Measurements from ENCODE around the gene UPK3B.
"Not testable (repeated sequence)": the region's sequence is repeated elsewhere in the genome, so short reads cannot be mapped to it uniquely, and the experiment has no call there.

Gene UPK3B

DNA sequence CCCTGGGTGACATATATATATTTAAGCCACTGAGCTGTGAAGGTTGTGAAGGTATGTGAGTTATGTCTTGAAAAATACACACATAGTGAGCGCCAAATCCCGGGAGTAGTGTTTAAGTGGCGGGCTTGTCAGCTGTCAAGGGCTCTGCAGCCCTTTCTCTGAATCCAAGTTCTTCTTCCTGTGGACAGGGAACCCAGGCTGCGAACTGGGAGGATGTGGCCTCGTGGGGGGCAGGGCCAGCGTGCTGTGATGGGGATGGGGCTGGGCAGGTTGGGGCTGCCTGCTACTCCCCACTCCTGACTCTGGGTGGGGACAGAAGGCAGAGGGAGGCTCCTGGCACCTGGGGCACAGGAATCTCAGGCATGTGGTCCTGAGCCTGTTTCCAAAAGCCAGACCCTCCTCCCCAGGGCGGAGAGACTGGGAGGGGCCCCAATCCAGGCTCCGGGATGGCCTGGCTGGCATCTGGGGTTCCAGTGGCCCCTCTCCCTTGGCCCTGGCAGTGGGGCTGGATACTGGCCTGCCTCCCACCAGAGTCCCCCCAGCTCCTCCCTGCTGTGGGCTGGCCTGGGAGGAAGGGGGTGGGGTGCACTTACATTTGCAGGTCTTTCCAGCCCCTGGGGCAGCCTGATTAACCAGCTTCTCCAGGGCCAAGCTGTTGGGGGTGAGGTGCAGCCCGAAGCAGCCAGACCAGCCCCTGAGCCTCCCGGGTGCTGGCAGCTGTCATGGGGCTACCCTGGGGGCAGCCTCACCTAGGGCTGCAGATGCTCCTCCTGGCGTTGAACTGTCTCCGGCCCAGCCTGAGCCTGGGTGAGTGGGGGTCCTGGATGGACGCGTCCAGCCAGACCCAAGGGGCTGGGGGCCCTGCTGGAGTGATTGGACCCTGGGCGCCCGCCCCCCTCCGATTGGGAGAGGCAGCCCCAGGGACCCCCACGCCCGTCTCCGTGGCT, at the start of gene UPK3B:
Gene UPK3B (plus strand): TSS at position 622 of the 947 bp plus-strand sequence. CDS start 101 bp downstream, at position 723.
- no peak for DNase-seq (ENCODE audit: low read depth)

DNA sequence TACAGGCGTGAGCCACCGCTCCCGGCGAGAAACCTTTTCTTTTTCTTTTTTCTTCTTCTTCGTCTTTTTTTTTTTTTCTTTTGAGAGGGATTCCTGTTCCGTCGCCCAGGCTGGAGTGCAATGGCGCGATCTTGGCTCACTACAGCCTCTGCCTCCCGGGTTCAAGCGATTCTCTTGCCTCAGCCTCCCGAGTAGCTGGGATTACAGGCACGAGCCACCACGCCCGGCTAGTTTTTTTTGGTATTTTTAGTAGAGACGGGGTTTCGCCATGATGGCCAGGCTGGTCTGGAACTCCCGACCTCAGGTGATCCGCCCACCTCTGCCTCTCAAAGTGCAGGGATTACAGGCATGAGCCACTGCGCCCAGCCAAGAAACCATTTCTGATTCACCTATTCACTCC, 49.6 kb upstream of the UPK3B start:
- DNase-seq (ENCODE audit: low read depth) = not testable (repeated sequence)

DNA sequence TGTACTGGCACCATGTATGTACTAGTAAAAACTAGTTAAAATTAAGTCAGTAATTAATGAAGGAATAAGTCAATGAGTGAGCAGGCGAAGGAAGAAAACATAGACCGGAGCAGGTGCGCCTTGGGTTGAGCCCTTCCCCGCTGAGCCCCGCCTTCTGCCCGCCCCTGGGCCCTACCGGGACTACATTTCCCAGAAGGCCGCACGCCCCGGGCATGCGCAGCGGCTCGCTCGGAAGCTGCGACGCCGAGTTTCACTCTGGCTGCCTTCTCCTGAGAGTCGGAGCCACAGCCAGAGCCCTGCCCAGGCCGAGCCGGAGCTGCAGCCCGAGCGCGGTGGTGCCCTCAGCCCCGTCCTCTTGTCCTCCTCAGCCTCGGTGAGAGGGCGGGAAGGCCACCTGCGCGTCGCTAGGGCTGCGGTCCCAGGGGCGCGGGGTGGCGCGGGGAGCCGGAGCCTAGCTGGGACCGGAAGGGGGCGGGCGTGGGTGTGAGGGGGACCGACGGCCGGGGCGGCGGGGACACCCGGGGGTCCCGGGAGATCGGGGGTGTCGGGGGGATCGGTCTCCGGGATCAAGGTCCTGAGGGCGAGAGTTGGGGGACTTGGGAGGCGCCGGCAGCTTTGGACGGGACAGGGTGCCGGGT, 48.8 kb upstream of the UPK3B start, which contains the start of gene DTX2:
Gene DTX2 (plus strand): TSS at position 246 of the 638 bp plus-strand sequence. CDS start 18,801 bp downstream, outside the sequence.
- peak; percentile 23 for DNase-seq (ENCODE audit: low read depth)

DNA sequence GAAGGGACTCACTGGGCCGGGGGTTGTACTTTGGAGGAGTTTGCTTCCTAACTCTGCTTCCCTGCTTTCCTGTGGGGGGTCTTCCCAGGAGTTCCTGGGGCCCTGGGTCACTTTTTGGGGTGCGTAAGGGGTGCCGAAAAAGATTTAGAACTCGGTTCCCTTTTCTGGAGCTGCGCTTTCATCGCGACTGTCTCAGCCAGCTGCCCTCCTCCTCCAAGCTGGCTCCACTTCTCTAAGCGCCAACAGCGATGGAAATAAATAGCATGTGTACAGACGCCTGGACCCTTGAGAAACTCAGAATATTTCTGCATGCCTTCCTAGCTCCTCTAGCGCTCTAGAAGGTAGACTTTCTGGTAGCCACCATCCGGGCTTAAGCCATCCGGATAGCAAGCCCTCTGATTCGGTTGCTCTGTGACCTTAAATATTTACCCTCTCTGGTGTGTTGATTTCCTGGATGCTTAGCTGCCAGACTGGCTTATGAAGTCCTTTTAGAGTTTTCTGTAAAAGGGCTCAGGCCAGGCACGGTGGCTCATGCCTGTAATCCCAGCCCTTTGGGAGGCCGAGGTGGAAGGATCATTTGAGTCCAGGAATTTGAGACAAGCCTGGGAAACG, 48.0 kb upstream of the UPK3B start:
- not testable (repeated sequence) for DNase-seq (ENCODE audit: low read depth)

DNA sequence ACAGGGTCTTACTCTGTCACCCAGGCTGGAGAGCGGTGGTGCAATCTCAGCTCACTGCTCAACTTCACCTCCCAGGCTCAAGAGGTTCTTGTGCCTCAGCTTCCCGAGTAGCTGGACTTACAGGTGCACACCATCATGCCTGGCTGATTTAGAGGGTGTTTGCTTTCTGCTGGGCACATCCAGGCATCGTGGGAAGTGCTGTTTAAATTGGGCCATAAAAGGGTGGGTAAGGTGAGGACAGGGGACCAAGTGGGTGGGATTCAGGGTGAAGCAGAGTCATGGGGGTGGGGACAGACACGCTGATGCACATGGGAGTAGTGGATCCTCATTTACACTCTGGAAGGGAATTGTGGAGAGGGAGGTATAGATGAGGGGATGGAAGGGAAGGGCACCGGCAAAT, 45.4 kb upstream of the UPK3B start:
- DNase-seq (ENCODE audit: low read depth) = not testable (repeated sequence)

DNA sequence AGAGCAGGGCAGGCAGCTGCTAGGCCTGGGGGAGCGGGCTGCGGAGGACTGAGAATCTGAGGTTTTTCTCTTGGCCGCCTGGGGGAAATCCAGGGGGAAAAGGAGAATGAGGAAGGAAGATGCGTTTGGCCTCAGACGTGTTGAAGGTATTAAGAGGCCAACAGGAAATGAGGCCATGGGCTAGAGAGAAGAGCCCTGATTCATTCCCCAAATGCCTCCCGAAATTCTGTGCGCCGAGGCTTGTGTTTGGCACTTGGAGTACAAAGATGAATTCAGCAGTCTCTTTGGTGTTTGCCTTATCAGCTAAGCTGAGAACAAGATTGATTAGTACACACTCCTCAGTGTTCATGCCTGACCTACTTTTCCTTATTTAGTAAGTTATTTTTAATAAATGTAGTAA, 44.4 kb upstream of the UPK3B start:
- DNase-seq (ENCODE audit: low read depth) = not testable (repeated sequence)

DNA sequence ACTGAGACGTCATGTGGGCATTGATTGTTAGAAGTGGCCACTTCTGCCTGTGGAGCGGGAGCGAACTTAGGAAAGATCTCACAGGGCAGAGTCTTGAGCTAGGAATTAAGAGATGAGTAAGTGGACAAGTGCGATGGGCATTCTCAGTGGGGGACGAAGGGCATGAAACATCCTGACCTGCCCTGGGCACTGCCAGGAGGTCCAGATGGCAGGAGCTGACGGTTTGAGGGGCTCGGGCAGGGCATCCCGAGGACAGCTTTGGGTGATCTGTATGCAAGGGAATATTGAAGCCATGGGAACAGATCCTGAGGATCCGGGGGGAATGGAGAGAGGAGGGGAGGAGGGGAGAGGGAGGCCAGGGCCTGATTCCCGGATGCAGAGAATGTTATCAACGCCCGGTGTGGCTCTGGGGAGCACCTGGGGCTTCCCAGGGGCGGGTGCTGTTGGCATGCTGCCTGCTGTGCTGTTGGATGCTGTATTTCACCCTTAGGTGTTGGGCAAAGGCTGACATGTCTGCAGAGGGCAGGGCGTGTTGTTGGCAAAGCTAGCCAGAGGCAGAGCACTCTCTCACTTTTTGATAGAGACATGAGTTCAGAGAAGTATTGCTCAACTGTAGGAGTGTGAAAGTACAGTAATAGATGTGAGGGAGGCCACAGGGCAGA, 42.5 kb upstream of the UPK3B start:
- DNase-seq (ENCODE audit: low read depth) = not testable (repeated sequence)

DNA sequence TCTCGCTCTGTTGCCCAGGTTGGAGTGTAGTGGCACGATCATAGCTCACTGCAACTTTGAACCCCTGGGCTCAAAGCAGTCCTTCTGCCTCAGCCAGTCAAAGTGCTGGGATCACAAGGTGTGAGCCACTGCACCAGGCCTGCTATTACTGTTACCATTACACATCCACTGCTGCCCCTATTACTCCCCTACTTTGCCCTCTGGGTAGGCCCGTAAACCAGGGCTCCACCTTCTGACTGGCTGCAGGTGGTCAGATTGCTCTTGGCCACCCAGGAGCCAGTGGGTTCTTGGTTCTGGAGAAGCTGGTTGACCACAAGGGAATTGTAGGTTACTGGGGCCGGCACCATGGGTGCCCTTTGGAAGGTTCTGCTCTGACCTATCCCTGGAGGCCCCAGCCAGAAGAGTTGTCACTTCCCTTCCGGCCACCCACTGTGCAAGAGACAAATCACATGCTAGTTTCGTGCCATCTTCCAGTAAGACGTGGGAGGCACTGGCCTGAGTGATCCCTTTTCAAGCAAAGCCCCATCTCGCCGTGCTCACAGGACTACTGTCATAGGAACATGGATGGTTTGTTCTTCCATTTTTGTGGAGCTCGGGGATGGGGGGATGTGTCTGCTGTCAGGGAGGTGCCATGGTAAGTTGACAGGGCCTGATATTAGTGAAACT, 38.7 kb upstream of the UPK3B start:
- not testable (repeated sequence) for DNase-seq (ENCODE audit: low read depth)

DNA sequence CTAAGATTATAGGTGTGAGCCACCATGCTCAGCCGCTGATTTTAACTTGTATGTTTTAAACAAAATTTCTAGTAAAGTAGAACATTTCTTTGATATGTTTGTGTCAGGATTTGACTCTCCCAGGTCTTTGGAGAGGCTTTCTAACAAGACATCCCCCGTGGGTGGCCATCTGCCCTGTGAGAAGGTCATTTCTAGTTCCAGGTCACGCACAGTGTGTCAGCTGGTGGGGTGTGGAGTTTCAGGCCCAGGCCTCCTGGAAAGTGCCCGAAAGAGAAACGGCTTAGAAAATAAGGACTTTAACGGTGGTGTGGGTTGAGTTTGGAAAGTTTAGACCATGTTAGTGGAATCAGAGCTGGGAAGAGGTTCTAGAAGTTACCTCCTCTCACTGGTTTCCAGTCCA, 37.3 kb upstream of the UPK3B start:
- not testable (repeated sequence) for DNase-seq (ENCODE audit: low read depth)

DNA sequence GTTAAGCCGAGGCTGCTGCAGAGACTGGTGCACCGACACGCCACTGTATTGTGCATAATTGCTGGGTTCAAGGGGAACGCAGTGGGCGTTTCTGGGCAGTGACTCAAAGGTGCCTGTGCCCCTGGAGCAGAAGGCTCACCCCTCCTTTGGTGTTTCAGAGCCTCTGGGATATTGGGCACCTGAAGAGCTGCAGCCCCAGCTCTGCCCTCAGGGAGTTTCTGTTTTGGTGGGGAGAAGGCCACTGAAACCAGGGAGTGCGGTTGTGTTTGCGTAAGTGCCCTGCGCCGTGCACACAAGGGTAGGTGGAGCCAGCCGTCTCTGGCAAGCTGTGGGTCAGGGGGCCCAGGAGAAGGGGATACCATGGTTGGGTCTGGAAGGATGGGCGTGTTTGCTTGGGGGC, 34.1 kb upstream of the UPK3B start:
- not testable (repeated sequence) for DNase-seq (ENCODE audit: low read depth)

DNA sequence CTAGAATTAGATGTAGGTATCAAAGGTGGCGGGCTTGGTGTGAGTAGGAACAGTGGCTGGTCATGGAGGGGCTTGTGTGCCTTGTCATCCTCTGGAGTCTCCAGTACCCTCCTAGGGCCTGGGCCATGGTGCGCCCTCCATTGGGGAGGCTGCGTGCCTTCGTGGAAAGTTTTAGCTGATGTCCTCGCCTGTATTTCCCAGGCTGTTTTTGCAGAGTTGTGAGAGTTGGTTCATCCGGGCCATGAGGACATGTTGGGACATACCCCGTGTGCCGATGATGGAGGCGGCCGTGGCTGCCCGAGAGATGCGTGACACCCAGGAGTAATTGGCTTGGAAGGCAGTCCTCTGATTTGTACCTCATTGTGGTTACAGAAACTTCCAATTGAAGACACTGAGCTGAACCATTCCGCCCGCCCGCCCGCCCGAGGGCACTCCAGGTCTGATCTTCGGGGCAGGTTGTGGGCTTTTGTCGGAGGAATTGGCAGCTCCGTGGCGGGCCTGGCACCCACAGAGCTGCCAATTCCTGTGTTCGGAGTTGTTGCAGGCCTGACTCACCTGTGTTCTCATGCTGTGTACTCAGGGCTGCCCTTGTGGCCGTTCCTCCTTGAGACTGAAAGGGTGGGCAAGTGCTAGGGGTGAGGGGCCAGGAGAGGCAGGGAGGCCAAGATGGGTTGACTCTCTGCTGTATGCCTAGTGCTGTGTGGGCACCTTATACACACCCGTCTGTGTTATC, 33.4 kb upstream of the UPK3B start:
- not testable (repeated sequence) for DNase-seq (ENCODE audit: low read depth)

DNA sequence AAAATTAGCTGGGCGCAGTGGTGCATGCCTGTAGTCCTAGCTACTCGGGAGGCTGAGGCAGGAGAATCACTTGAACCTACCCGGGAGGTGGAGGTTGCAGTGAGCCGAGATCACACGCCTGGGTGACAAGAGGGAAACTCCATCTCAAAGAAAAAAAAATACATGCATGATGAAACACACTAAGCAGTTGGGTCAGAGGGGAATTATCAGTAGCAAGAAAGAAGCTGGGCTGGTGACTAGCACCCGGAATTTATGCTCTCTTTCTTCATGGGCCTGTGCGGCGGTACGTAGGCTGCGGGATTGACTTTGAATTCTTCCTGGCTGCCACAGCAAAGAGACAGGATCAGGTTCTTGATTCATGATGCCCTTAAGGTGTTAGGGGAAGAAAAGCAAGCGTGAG, 30.7 kb upstream of the UPK3B start:
- not testable (repeated sequence) for DNase-seq (ENCODE audit: low read depth)

DNA sequence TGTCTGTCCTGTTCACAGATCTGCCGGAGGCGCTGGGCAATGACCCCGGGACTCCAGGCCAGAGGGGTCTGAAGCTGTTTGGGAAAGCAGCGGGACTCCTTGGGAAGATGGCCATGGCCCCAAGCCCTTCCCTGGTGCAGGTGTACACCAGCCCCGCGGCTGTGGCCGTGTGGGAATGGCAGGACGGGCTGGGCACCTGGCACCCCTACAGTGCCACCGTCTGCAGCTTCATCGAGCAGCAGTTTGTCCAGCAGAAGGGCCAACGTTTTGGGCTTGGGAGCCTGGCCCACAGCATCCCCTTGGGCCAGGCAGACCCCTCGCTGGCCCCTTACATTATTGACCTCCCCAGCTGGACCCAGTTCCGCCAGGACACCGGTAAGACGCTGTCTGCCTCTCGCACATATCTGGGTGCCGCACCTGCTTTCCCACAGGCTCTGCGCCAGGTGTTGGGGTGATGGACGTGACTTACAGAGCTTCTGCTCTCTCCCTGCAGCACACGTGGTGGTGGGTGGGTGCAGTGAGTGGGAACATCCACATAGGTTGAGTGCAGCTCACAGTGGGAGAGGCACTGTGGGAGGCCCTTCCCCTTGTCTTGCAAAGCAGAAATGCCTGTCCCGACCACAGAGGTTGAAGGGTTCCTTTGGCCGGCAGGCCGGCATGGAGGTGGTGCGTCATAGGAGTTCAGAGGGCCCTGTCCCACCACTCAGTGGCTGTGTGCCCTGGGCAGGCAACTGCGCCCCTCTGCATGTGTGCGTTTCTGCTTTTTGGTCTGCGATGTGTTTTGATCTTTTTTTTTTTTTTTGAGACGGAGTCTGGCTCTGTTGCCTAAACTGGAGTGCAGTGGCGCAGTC, 29.7 kb upstream of the UPK3B start:
- not testable (repeated sequence) for DNase-seq (ENCODE audit: low read depth)

DNA sequence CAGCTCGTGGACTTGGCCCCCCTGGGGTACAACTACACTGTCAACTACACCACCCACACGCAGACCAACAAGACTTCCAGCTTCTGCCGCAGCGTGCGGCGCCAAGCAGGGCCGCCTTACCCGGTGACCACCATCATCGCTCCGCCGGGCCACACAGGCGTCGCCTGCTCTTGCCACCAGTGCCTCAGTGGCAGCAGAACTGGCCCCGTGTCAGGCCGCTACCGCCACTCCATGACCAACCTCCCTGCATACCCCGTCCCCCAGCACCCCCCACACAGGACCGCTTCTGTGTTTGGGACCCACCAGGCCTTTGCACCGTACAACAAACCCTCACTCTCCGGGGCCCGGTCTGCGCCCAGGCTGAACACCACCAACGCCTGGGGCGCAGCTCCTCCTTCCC, 27.7 kb upstream of the UPK3B start:
- DNase-seq (ENCODE audit: low read depth) = not testable (repeated sequence)

DNA sequence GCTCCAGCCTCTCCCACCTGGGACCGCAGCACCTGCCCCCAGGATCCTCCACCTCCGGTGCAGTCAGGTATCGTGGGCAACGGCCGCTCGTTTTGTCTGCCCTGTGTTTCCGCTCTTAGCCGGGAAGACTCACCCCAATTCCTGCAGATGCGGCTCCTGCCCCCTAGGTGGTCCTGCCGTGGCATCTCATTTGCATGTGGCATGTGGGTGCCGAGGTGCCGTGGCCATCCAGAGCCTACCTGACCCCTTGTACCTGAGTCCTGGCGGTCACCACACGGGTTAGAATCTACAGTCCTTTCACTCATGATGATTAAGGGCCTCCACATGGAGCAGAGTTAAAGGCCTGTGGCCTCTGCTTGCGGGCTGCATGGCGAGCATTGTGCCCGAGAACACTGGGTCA, 27.3 kb upstream of the UPK3B start:
- not testable (repeated sequence) for DNase-seq (ENCODE audit: low read depth)

DNA sequence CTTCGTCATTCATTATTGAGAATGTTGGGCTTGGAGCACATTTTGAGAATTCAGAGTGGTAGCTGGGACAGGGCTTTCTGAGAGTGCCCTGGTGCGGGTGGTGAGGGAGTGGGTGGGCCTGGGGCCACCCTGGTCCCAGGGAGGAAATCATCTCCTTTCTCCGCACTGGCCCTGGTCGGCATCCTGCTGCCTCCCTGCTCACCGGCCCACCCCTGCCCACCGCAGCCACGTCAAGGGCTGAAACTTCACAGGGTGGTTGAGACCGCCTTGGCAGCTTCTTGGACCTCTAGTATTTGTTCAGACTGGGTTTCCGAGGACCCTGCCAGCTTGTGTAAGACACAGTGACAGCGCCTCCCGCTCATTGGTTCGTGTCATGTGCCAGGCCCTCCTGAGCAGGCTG, 25.9 kb upstream of the UPK3B start:
- DNase-seq (ENCODE audit: low read depth) = not testable (repeated sequence)

DNA sequence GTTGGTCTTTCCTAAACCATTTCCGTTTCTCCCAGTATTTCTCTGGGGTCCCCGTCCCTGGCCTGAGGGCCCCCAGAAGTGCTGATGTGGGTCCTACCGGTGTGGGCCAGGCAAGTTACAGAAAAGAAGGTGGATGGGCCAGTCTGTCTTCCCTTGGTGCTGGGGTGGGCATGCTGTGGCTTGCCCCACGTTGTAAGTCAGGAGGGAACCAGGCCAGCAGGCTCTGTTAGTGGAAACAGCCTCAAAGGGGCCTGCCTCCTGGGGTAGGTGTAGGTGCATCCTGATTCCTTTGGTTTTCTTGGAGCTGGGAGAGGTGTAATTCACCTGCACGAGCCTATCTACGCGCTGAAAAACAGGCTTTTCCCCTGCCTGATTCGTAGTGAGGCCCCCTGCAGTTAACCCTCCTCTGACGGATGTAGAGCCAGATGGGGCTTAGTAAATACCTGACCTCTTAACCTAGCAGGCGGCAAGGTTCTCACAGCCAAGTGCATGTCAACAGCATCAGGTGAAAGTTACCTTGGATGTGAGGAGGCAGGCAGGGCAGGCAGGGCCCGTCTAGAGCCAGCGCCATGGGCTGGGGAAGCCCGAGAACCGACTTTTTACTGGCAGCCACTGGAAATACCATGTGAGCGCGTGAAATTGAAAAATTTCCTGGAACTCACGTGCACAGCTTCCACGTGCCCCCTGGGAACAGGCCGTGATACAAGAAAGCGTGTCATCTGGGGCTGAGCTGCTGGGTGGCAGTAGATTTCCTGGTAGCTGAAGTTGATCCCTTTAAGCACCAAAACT, 24.3 kb upstream of the UPK3B start:
- DNase-seq (ENCODE audit: low read depth) = not testable (repeated sequence)

DNA sequence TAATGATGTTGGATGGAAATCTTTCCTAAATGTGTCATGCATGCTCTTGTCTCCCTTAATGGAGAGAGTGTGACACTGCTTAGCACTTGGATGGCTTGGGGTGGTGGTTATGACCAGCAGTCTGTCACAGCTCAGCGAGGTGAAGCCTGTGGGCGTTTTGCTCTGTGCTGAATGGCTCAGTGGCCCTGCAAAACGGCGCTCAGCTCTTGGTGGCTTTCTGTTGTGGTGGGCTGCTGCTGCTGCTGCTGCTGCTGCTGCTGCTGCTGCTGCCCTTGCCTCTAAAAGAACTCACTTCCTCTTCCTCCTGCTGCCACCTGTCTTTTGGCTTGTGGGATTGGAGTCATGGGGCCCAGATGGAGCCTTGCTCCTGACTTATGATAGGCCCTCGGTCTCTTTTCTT, 23.7 kb upstream of the UPK3B start:
- peak; percentile 35 for DNase-seq (ENCODE audit: low read depth)

DNA sequence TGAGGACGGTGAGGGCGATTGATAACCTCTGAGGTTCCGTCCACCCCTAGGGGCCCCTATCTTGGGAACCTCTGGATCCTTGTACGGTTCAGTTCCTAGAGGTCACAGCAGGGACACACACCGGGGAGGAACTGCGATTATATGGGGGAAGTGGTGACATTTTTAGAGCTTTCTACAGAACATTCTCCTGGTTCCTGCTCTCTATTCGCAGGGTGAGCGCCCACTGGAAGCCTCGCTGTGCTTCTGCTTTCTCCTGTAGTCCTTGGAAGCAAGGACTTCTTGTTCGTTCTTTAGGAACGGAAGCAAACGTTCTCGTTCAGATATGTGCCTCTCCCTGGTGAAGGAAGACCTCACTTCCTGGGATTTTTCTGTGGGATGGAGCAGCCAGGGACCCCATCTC, 22.4 kb upstream of the UPK3B start:
- DNase-seq (ENCODE audit: low read depth) = not testable (repeated sequence)

All from stimulated activated CD8-positive, alpha-beta memory T cell treated with anti-CD3 and anti-CD28 coated beads, Interleukin-4, amount 100 ng/mL, for 24 hours (primary cell).